Heart left ventricle (tissue), 13 donors: ENCODE results near the gene ZSCAN25.

Source experiments
- POLR2A ChIP-seq, 2 donors: fragments of 450-650 bp; IDR thresholded peaks; one replicate each; pipeline ENCODE4 v1.6.1; 2017; ENCODE audit warnings: antibody characterized with exemption in 2 of 2, mild to moderate bottlenecking in 2 of 2, moderate library complexity in 2 of 2
- TF ChIP-seq, protein P1 (sequence below), 12 donors: fragments of 200-600 bp; sonication (generic) in 4 of 12; IDR thresholded peaks; one replicate each; pipeline versions ENCODE4 v1.5.0 to v1.8.0; 2018 to 2022; ENCODE audit warnings: antibody characterized with exemption in 12 of 12, mild to moderate bottlenecking in 5 of 12
- donor health status: ischemic (EF 13 %, LVEDD 7.1; RV severe dilation, severe dysfunction).
- donor health status: DM: no; HTN: yes; CAD: no.
- donor health status: DM: no; HTN: no; CAD: no.
- donor health status: ischemic (EF 25% LVEDD 6.9; RV normal size, moderate dysfunction).
- donor health status: ischemic (EF 25% LVEDD 5.7; RV mildly dilated, moderate dysfunction).
- donor health status: ischemic (EF 35%, LVEDD 5.7; RV mildly dilated, moderate dysfunction).
- donor health status: nonischemic (EF 11% LVEDD 7.7; RV severe dilation, severe dysfunction).
- donor health status: DM: yes; HTN: yes; CAD: no.
- donor health status: PGD.
- donor health status: ischemic (EF 29% LVEDD 5.4; RV normal size, mild dysfunction).
- donor health status: nonischemic (EF 23%, LVEDD 6.1; RV moderate dilation, normal function).

DNA sequence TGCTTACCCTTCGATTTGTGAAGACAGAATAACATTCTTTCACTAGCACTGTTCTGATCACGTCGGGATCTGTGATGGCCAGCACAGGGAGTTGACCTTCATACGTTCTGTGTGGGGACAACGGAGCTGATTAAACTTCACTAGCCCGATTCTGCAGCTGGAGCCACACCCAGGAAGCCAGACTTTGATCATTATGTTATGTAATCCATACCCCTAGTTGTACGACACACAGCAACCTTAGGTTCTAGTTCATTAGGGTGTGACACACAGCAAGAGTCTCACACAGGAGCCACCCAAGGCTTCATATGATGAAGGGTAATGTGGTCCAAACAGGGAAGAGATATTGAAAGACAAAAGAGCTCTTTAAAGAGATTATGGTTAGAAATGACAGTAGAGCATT is 55.8 kb downstream of the ZSCAN25 start:
- TF ChIP-seq, protein P1, sequence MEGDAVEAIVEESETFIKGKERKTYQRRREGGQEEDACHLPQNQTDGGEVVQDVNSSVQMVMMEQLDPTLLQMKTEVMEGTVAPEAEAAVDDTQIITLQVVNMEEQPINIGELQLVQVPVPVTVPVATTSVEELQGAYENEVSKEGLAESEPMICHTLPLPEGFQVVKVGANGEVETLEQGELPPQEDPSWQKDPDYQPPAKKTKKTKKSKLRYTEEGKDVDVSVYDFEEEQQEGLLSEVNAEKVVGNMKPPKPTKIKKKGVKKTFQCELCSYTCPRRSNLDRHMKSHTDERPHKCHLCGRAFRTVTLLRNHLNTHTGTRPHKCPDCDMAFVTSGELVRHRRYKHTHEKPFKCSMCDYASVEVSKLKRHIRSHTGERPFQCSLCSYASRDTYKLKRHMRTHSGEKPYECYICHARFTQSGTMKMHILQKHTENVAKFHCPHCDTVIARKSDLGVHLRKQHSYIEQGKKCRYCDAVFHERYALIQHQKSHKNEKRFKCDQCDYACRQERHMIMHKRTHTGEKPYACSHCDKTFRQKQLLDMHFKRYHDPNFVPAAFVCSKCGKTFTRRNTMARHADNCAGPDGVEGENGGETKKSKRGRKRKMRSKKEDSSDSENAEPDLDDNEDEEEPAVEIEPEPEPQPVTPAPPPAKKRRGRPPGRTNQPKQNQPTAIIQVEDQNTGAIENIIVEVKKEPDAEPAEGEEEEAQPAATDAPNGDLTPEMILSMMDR (IDR thresholded peaks at IDR 0.05) = no peak
- no peak for TF ChIP-seq POLR2A (IDR thresholded peaks at IDR 0.05)
